HepG2 (cell line): ENCODE measurements around the gene SLC6A8. TPM values are rescaled to one million over a fixed set of nuclear protein-coding genes. Genes with fewer than 3 reads are reported as not detected.

Experiments used
- CEBPB ChIP-seq: IDR thresholded peaks from 2 replicates; pipeline ENCODE4 v1.6.1; 2011; ENCODE audit warnings: low read depth, low read length, improper control_type of control experiment, borderline replicate concordance
- CREB1 ChIP-seq, 2 experiments: fragments of 450-650 bp in 1 of 2; IDR thresholded peaks; 2 replicates each; pipeline ENCODE4 v1.6.1; 2016 to 2017; ENCODE audit warnings: control low read depth in 1 of 2, mild to moderate bottlenecking in 1 of 2, missing compliant biosample characterization in 1 of 2, missing genetic modification characterization in 1 of 2
- EED ChIP-seq: sonication (generic); formaldehyde crosslinking; IDR thresholded peaks from 2 replicates; pipeline ENCODE4 v1.5.0; 2020; ENCODE audit warnings: mild to moderate bottlenecking, missing genetic modification reagents
- FOXK1 ChIP-seq: sonication (generic); formaldehyde crosslinking; IDR thresholded peaks from 2 replicates; pipeline ENCODE4 v1.4.0; 2020; ENCODE audit warnings: low read depth, missing genetic modification reagents, borderline replicate concordance
- FOXO1 ChIP-seq: sonication (generic); formaldehyde crosslinking; IDR thresholded peaks from 2 replicates; pipeline ENCODE4 v1.4.0; 2020; ENCODE audit warnings: missing genetic modification reagents
- HNF4A ChIP-seq: sonication (generic); formaldehyde crosslinking; IDR thresholded peaks from 2 replicates; pipeline ENCODE4 v1.4.0; 2020; ENCODE audit warnings: missing genetic modification reagents
- IRX3 ChIP-seq: sonication (generic); formaldehyde crosslinking; IDR thresholded peaks from 2 replicates; pipeline ENCODE4 v1.8.1; 2023; ENCODE audit warnings: mild to moderate bottlenecking, low read depth, missing genetic modification reagents, borderline replicate concordance
- KAT8 ChIP-seq: IDR thresholded peaks from 2 replicates; pipeline ENCODE4 v1.6.1; 2016; ENCODE audit warnings: missing genetic modification reagents, missing compliant biosample characterization
- MAZ ChIP-seq, 2 experiments: sonication (generic) in 1 of 2; formaldehyde crosslinking in 1 of 2; IDR thresholded peaks; 2 replicates each; pipeline versions ENCODE4 v1.5.0 to v1.6.1; 2012 to 2020; ENCODE audit warnings: low read depth in 2 of 2, mild to moderate bottlenecking in 2 of 2, borderline replicate concordance in 1 of 2, improper control_type of control experiment in 1 of 2, low read length in 1 of 2, missing genetic modification reagents in 1 of 2, moderate library complexity in 1 of 2
- MED1 ChIP-seq: sonication (generic); formaldehyde crosslinking; IDR thresholded peaks from 2 replicates; pipeline ENCODE4 v1.4.0; 2020; ENCODE audit warnings: missing genetic modification reagents
- MYC ChIP-seq: sonication (generic); formaldehyde crosslinking; IDR thresholded peaks from 2 replicates; pipeline ENCODE4 v1.9.0; 2021; ENCODE audit warnings: missing genetic modification reagents, borderline replicate concordance
- RARA ChIP-seq: IDR thresholded peaks from 2 replicates; pipeline ENCODE4 v1.6.1; 2016; ENCODE audit warnings: missing genetic modification reagents, missing compliant biosample characterization
- RBM39 ChIP-seq: fragments of 200-400 bp; formaldehyde crosslinking; IDR thresholded peaks from one replicate; pipeline ENCODE4 v1.6.1; 2018; ENCODE audit warnings: antibody characterized with exemption, mild to moderate bottlenecking, low read depth, low read length; ENCODE audit not compliant: poor library complexity, severe bottlenecking
- SOX13 ChIP-seq, 3 experiments: fragments of 450-650 bp in 1 of 3; sonication (generic) in 1 of 3; formaldehyde crosslinking in 1 of 3; IDR thresholded peaks in 2 of 3; conservative IDR thresholded peaks in 1 of 3; 2 replicates each; pipeline versions ENCODE4 v1.5.0 to v1.6.1; 2016 to 2020; ENCODE audit warnings: antibody characterized with exemption in 1 of 3, mild to moderate bottlenecking in 1 of 3, missing compliant biosample characterization in 1 of 3, missing genetic modification reagents in 1 of 3, moderate library complexity in 1 of 3
- TCF12 ChIP-seq, 2 experiments: fragments of 450-650 bp in 1 of 2; sonication (generic) in 1 of 2; formaldehyde crosslinking in 1 of 2; IDR thresholded peaks; 2 replicates each; pipeline versions ENCODE4 v1.6.1 to v1.8.0; 2017 to 2022; ENCODE audit warnings: antibody characterized with exemption in 1 of 2, mild to moderate bottlenecking in 1 of 2, missing genetic modification reagents in 1 of 2, moderate library complexity in 1 of 2
- THAP11 ChIP-seq: IDR thresholded peaks from 2 replicates; pipeline ENCODE4 v1.6.1; 2016; ENCODE audit warnings: missing biosample characterization, missing genetic modification reagents
- TP53 ChIP-seq: sonication (generic); formaldehyde crosslinking; conservative IDR thresholded peaks from 2 replicates; pipeline ENCODE4 v1.4.0; 2020; ENCODE audit warnings: missing genetic modification reagents
- YY1 ChIP-seq: IDR thresholded peaks from 2 replicates; pipeline ENCODE4 v1.6.1; 2011; ENCODE audit warnings: low read length, low read depth, moderate library complexity, mild to moderate bottlenecking; ENCODE audit not compliant: insufficient read depth, insufficient replicate concordance
- ZBTB38 ChIP-seq: sonication (generic); formaldehyde crosslinking; IDR thresholded peaks from 2 replicates; pipeline ENCODE4 v1.5.1; 2020; ENCODE audit warnings: mild to moderate bottlenecking, missing genetic modification reagents
- ZNF253 ChIP-seq: sonication (generic); formaldehyde crosslinking; IDR thresholded peaks from 2 replicates; pipeline ENCODE4 v1.8.0; 2022; ENCODE audit warnings: mild to moderate bottlenecking, missing genetic modification reagents, borderline replicate concordance
- ZNF331 ChIP-seq: sonication (generic); formaldehyde crosslinking; IDR thresholded peaks from 2 replicates; pipeline ENCODE4 v1.4.0; 2020; ENCODE audit warnings: missing genetic modification reagents
- ZNF589 ChIP-seq: sonication (generic); formaldehyde crosslinking; conservative IDR thresholded peaks from 2 replicates; pipeline ENCODE4 v1.8.0; 2022; ENCODE audit warnings: mild to moderate bottlenecking, moderate library complexity, missing genetic modification reagents
- ZNF746 ChIP-seq: sonication (generic); formaldehyde crosslinking; IDR thresholded peaks from 2 replicates; pipeline ENCODE4 v1.8.0; 2022; ENCODE audit warnings: mild to moderate bottlenecking, missing genetic modification reagents
- polyA plus RNA-seq, 8 experiments: library from polyadenylated mRNA; depleted of rRNA in 3 of 8; stranded (reverse) in 7 of 8; unstranded in 1 of 8; fragments of >200 nt; fragmentation: Illumina TruSeq in 4 of 8; extraction: Trizol in 4 of 8; gene quantifications; 2 replicates each; pipeline versions ENCODE4 v1.2.1 to v1.2.3, GENCODE V29; 2011 to 2016; ENCODE audit warnings: low read depth in 4 of 8, missing spikeins in 1 of 8, mixed read lengths in 1 of 8; ENCODE audit not compliant: insufficient read depth in 1 of 8
- total RNA-seq, 5 experiments: library from RNA; depleted of rRNA; stranded (reverse); fragments of >200 nt; fragmentation: Illumina TruSeq; extraction: Trizol; gene quantifications; 2 replicates each; pipeline ENCODE4 v1.2.3, GENCODE V29; 2016; ENCODE audit warnings: low read depth in 1 of 5
- TF ChIP-seq, protein P1 (sequence below): sonication (generic); IDR thresholded peaks from 2 replicates; pipeline ENCODE4 v1.6.1; 2016; ENCODE audit warnings: low read depth, borderline replicate concordance
- TF ChIP-seq, protein P2 (sequence below): IDR thresholded peaks from 2 replicates; pipeline ENCODE4 v1.6.1; 2012; ENCODE audit warnings: inconsistent platforms
- TF ChIP-seq, protein P3 (sequence below): sonication (generic); formaldehyde crosslinking; IDR thresholded peaks from 2 replicates; pipeline ENCODE4 v1.9.0; 2022; ENCODE audit warnings: missing genetic modification reagents, mild to moderate bottlenecking, borderline replicate concordance

The SLC6A8 gene
- total and polyA plus RNA-seq, 2 of the 13 experiments (the other 11 are each of a cell fraction or from before 2014, with no cell fraction given): 13.9 to 176 TPM

DNA sequence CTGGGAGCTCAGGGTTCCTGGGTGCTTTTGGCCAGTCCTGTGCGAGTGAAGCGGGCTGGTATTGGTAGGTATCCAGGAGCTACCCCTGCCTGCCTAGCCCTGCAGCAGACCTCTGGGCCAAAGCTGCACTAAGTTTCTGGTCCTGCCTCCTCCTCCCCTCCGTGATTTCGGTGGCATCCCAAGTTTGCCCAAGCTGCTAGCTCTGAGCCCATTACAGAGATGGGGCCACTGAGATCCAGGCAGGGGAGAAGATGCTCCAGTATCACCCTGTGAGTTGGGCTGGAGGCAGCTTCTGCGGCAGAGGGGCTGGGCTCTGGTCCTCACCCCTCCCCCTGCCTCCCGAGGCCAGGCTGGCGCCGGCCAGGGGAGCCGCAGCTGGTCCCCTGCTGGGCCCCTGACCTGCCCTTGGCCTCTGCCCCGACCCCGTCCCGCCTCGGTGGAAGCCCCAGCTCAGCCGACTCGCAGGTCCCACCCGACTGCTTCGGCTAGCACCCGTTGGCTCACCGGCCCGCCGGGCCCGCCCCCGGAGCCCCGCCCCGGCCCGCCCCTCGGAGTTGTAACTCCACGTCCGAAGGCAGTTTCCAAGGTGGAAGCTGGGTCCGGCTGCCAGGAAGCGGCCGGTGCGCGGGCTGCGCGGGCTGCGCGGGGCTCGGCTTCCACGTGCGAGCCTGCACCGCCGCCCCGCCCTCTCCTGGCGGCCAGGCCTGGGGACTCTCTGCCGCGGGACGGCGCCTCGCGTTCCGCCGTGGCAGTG lies 40.9 kb upstream of the SLC6A8 start, which contains the start of gene DUSP9 (continued):
- TF ChIP-seq FOXK1 (CRISPR knock-in tag) (no peak), FOXO1 (peak; percentile 75), YY1 (peak; percentile 30), MYC (CRISPR knock-in tag) (peak; percentile 37; the same call in 1 of the 2 replicates), MAZ (IDR thresholded peaks at IDR 0.05; ENCODE audit: borderline replicate concordance, low read depth, low read length) (0 out of 2 replicates have a peak, but pooled peaks have one; percentile 24), MAZ (CRISPR knock-in tag; IDR thresholded peaks at IDR 0.05; ENCODE audit: low read depth) (no peak; the same call in 1 of the 2 replicates), EED (CRISPR knock-in tag) (no peak), ZNF253 (CRISPR knock-in tag) (0 out of 2 replicates have a peak, but pooled peaks have one; percentile 61), KAT8 (CRISPR knock-in tag) (no peak), SOX13 (IDR thresholded peaks at IDR 0.05) (no peak), SOX13 (CRISPR knock-in tag; conservative IDR thresholded peaks at IDR 0.05 in 1 of 2, IDR thresholded peaks at IDR 0.05 in 1 of 2) (peak in 1 of 2 experiments; percentile 63; a peak in 2 of 4 replicates), ZNF331 (peak; percentile 51; the same call in 1 of the 2 replicates), RARA (CRISPR knock-in tag) (peak; percentile 99), THAP11 (CRISPR knock-in tag) (peak; percentile 41; the same call in 1 of the 2 replicates), IRX3 (CRISPR knock-in tag) (0 out of 2 replicates have a peak, but pooled peaks have one; percentile 32), TP53 (0 out of 2 replicates have a peak, but pooled peaks have one; percentile 43), ZNF746 (CRISPR knock-in tag) (0 out of 2 replicates have a peak, but pooled peaks have one; percentile 53), HNF4A (CRISPR knock-in tag) (peak; percentile 78), CEBPB (no peak), RBM39 (peak; percentile 7), ZBTB38 (CRISPR knock-in tag) (peak; percentile 64; the same call in 1 of the 2 replicates), MED1 (CRISPR knock-in tag) (peak; percentile 92), TCF12 (IDR thresholded peaks at IDR 0.05) (no peak), TCF12 (CRISPR knock-in tag; IDR thresholded peaks at IDR 0.05) (peak; percentile 68; the same call in 1 of the 2 replicates), ZNF589 (peak; percentile 50; the same call in 1 of the 2 replicates), CREB1 (IDR thresholded peaks at IDR 0.05) (no peak), CREB1 (CRISPR knock-in tag; IDR thresholded peaks at IDR 0.05) (no peak)
- TF ChIP-seq, protein P1, sequence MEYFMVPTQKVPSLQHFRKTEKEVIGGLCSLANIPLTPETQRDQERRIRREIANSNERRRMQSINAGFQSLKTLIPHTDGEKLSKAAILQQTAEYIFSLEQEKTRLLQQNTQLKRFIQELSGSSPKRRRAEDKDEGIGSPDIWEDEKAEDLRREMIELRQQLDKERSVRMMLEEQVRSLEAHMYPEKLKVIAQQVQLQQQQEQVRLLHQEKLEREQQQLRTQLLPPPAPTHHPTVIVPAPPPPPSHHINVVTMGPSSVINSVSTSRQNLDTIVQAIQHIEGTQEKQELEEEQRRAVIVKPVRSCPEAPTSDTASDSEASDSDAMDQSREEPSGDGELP: peak; percentile 81; the same call in 1 of the 2 replicates
- TF ChIP-seq, protein P2, sequence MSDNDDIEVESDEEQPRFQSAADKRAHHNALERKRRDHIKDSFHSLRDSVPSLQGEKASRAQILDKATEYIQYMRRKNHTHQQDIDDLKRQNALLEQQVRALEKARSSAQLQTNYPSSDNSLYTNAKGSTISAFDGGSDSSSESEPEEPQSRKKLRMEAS: no peak
- TF ChIP-seq, protein P3, sequence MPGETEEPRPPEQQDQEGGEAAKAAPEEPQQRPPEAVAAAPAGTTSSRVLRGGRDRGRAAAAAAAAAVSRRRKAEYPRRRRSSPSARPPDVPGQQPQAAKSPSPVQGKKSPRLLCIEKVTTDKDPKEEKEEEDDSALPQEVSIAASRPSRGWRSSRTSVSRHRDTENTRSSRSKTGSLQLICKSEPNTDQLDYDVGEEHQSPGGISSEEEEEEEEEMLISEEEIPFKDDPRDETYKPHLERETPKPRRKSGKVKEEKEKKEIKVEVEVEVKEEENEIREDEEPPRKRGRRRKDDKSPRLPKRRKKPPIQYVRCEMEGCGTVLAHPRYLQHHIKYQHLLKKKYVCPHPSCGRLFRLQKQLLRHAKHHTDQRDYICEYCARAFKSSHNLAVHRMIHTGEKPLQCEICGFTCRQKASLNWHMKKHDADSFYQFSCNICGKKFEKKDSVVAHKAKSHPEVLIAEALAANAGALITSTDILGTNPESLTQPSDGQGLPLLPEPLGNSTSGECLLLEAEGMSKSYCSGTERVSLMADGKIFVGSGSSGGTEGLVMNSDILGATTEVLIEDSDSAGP (CRISPR knock-in tag): peak; percentile 26; the same call in 1 of the 2 replicates
